GM12891 (cell line): ENCODE results near the gene CLRN3.

ENCODE experiments used
- POLR2A ChIP-seq: IDR thresholded peaks from 2 replicates; pipeline ENCODE4 v1.6.1; 2011; ENCODE audit warnings: low read depth, low read length, control low read depth
- POLR2AphosphoS5 ChIP-seq: IDR thresholded peaks from 2 replicates; pipeline ENCODE4 v1.6.1; 2011; ENCODE audit warnings: low read depth, low read length, control low read depth
- POU2F2 ChIP-seq: IDR thresholded peaks from 2 replicates; pipeline ENCODE4 v1.6.1; 2011; ENCODE audit warnings: low read depth, mild to moderate bottlenecking, control low read depth, low read length, moderate library complexity
- SPI1 ChIP-seq: IDR thresholded peaks from 2 replicates; pipeline ENCODE4 v1.6.1; 2011; ENCODE audit warnings: low read depth, low read length, control low read depth
- TAF1 ChIP-seq: IDR thresholded peaks from 2 replicates; pipeline ENCODE4 v1.6.1; 2011; ENCODE audit warnings: low read depth, low read length, control low read depth

GRCh38 chr10:127908959-127909267 is 16.2 kb upstream of the CLRN3 start:
- TF ChIP-seq POLR2AphosphoS5 = no peak
- no peak for TF ChIP-seq POLR2A
- TF ChIP-seq TAF1 = no peak
- TF ChIP-seq SPI1 = no peak
- TF ChIP-seq POU2F2 = no peak
